ENCODE data around the gene NDUFA6.
"Not testable (repeated sequence)": the region's sequence is repeated elsewhere in the genome, so short reads cannot be mapped to it uniquely, and the experiment has no call there.

GRCh38 chr22:42130182-42130581 lies 39.6 kb upstream of the NDUFA6 start:
- not testable (repeated sequence) for TF ChIP-seq CTCF (IDR thresholded peaks at IDR 0.05 in 8 of 11, conservative IDR thresholded peaks at IDR 0.05 in 3 of 11); POLR2AphosphoS5 (IDR thresholded peaks at IDR 0.05); POLR2A (IDR thresholded peaks at IDR 0.05)

Data from spleen (tissue), 7 donors.